Measurements from ENCODE around the gene PATL1. TPM values are rescaled to one million over a fixed set of nuclear protein-coding genes. Genes with fewer than 3 reads are reported as not detected.

PATL1 gene
- total RNA-seq, 1 donor from 2014 or later, result 71.2 TPM

DNA sequence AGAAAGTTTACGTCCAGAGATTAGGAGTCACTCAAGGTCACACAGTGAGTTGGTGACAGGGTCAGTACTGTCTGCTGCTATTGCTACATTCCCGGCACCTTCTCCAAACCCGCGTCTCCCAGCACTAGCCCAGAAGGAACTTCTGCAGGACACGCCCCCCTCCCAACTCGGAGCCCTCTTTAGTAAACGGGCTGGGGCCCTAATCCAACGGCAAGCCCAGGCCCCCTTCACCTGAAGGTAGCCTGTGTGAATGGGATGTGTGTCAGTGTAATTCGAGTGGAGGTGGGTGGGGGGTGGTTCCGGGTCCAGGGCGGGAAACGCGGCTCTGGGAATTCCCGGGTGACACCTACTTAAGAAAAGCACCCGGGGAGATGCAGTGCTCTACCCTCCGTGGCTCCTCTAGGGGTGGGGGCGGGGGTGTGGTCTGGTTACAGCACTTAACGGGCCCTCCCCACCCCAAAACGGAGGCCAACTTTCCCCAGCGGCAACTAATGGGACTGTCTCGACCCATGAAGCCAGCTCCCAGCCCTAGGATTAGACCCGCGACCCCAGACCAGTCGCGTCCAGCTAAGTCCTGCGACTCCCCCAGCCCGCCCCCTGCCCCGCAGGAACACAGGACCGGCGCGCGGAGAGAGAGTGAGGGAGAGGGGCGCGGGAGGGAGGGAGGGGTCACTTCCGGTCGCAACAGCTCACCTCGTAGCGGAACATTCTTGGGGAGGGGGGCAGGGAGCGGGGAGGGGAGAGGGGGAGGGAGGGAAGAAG is 468 bp downstream of the PATL1 start:
- peaks cover 41% of the 10 kb centered on the region for H3K4me1 Mint-ChIP-seq (ENCODE audit: low read depth)
- intact Hi-C loops (cut with micrococcal nuclease), result loop anchor here (2.0 kb wide), 2 partner anchors 190 to 1090 kb away; partner anchors contain the start of gene ZFP91
- H3K9me3 Mint-ChIP-seq, result no peaks in the 10 kb centered on the region
- peak overlapping the region; percentile 88 for H3K4me3 Mint-ChIP-seq (ENCODE audit: low read depth)
- peak overlapping the region; percentile 91 for H3K27ac Mint-ChIP-seq
- H3K36me3 Mint-ChIP-seq (ENCODE audit: low read depth), result peaks cover 42% of the 10 kb centered on the region
- H3K27me3 Mint-ChIP-seq (ENCODE audit: low read depth), result no peaks in the 10 kb centered on the region
- no peak for DNase-seq (ENCODE audit: low spot score)

DNA sequence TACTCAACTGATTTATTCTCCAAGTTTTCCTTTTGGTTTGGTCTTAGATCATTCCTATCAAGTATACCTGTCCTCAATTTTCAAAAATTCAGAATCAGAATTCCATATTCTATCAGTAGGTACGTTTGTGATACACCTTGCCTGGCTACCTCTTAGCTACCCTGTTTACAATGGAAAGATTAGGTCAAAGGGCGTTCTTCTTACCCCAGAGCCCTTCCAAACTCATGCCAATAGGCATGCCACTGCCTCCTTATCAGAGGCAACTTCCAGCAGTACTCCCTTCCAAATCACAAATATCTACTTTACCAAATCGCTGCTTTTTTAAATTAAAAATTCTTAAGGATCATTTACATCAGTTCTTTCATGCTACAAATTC is 1.0 kb downstream of the PATL1 start:
- peak overlapping the region; percentile 88 for H3K4me3 Mint-ChIP-seq (ENCODE audit: low read depth)
- intact Hi-C loops (cut with micrococcal nuclease), result loop anchor here (2.0 kb wide), 2 partner anchors 191 to 1089 kb away; partner anchors contain the start of gene ZFP91
- H3K27ac Mint-ChIP-seq, result peak overlapping the region; percentile 91
- no peaks in the 10 kb centered on the region for H3K27me3 Mint-ChIP-seq (ENCODE audit: low read depth)
- no peak for DNase-seq (ENCODE audit: low spot score)
- no peaks in the 10 kb centered on the region for H3K9me3 Mint-ChIP-seq
- peaks cover 46% of the 10 kb centered on the region for H3K4me1 Mint-ChIP-seq (ENCODE audit: low read depth)
- H3K36me3 Mint-ChIP-seq (ENCODE audit: low read depth), result peaks cover 48% of the 10 kb centered on the region

- Mint-ChIP-seq H3K27ac (peak overlapping the region; percentile 91), H3K36me3 (ENCODE audit: low read depth) (peaks cover 48% of the 10 kb centered on the region), H3K27me3 (ENCODE audit: low read depth) (no peaks in the 10 kb centered on the region), H3K9me3 (no peaks in the 10 kb centered on the region), H3K4me3 (ENCODE audit: low read depth) (peak overlapping the region; percentile 88), H3K4me1 (ENCODE audit: low read depth) (peaks cover 46% of the 10 kb centered on the region)
- DNase-seq (ENCODE audit: low spot score), result no peak
- intact Hi-C loops (cut with micrococcal nuclease), result no loop called here
Observed at GRCh38 chr11:59666969-59667368, 1.9 kb downstream of the PATL1 start.

DNA sequence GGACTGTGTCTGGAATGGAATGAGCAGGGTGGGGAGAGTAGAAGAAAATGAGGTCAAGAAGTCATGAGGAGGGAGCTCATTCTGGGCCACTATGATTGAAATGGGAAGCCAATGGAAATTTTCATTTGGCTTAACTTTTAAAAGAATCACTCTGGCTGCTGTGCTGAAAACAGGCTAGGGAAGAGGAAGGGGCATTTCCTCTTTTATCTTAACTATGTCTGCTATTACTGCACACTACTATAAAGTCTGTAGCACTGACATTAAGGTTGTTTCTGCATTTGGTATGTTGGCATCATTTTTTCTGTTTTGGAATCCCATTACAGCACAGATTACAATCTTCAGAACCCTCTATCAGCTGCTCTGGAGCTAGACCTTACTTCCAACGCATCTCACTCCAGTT is 8.2 kb downstream of the PATL1 start:
- intact Hi-C loops (cut with micrococcal nuclease), result no loop called here
- Mint-ChIP-seq H3K27me3 (ENCODE audit: low read depth) (no peaks in the 10 kb centered on the region), H3K4me3 (ENCODE audit: low read depth) (no peak overlapping the region), H3K4me1 (ENCODE audit: low read depth) (peaks cover 24% of the 10 kb centered on the region), H3K9me3 (no peaks in the 10 kb centered on the region), H3K36me3 (ENCODE audit: low read depth) (peaks cover 77% of the 10 kb centered on the region), H3K27ac (peak overlapping the region; percentile 12)
- DNase-seq (ENCODE audit: low spot score), result no peak

GRCh38 chr11:59659981-59660380 is 8.9 kb downstream of the PATL1 start:
- no peak overlapping the region for H3K27ac Mint-ChIP-seq
- H3K9me3 Mint-ChIP-seq, result no peaks in the 10 kb centered on the region
- no peaks in the 10 kb centered on the region for H3K27me3 Mint-ChIP-seq (ENCODE audit: low read depth)
- H3K4me1 Mint-ChIP-seq (ENCODE audit: low read depth), result peaks cover 24% of the 10 kb centered on the region
- H3K4me3 Mint-ChIP-seq (ENCODE audit: low read depth), result no peak overlapping the region
- intact Hi-C loops (cut with micrococcal nuclease), result no loop called here
- H3K36me3 Mint-ChIP-seq (ENCODE audit: low read depth), result peaks cover 78% of the 10 kb centered on the region
- DNase-seq (ENCODE audit: low spot score), result no peak

DNA sequence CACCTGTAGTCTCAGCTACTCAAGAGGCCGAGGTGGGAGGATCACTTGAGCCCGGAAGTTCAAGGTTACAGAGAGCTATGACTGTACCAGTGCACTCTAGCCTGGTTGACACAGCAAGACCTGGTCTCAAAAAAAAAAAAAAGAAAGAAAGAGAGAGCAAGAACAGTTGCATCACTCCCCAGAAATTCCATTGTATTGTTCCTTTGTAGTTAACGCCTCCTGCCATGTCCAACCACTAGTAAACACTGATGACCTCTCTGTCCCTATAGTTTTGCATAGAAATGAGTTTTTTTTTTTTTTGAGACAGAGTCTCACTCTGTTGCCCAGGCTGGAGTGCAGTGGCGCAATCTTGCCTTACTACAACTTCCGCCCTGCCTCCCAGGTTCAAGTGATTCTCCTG is 10.8 kb downstream of the PATL1 start:
- no peak overlapping the region for H3K27ac Mint-ChIP-seq
- no peaks in the 10 kb centered on the region for H3K27me3 Mint-ChIP-seq (ENCODE audit: low read depth)
- intact Hi-C loops (cut with micrococcal nuclease), result no loop called here
- H3K4me1 Mint-ChIP-seq (ENCODE audit: low read depth), result peaks cover 10% of the 10 kb centered on the region
- peaks cover 72% of the 10 kb centered on the region for H3K36me3 Mint-ChIP-seq (ENCODE audit: low read depth)
- H3K9me3 Mint-ChIP-seq, result no peaks in the 10 kb centered on the region
- H3K4me3 Mint-ChIP-seq (ENCODE audit: low read depth), result no peak overlapping the region
- DNase-seq (ENCODE audit: low spot score), result no peak

DNA sequence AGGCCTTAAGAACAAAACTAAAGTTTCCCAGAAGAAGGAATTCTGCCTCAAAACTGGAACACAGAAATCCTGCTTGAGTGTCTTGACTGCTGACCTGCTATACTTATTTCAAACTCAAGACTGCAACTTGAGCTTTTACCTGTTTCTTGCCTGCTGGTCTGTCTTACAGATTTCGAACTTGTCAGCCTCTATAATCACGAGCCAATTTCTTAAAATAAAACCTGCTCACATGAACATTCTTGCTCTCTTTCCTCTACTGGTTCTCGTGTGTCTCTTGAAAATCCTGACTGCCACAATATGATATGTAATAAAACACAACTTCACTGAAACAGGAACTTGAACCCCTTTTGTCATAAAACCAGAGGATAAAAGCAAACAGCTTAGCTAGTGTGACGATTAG is 13.9 kb downstream of the PATL1 start:
- Mint-ChIP-seq H3K36me3 (ENCODE audit: low read depth) (peaks cover 83% of the 10 kb centered on the region), H3K9me3 (no peaks in the 10 kb centered on the region), H3K4me3 (ENCODE audit: low read depth) (no peak overlapping the region), H3K27ac (no peak overlapping the region), H3K27me3 (ENCODE audit: low read depth) (no peaks in the 10 kb centered on the region), H3K4me1 (ENCODE audit: low read depth) (no peaks in the 10 kb centered on the region)
- intact Hi-C loops (cut with micrococcal nuclease), result no loop called here
- no peak for DNase-seq (ENCODE audit: low spot score)

- H3K4me3 Mint-ChIP-seq (ENCODE audit: low read depth), result no peak overlapping the region
- H3K27ac Mint-ChIP-seq, result no peak overlapping the region
- no peak for DNase-seq (ENCODE audit: low spot score)
- intact Hi-C loops (cut with micrococcal nuclease), result no loop called here
- H3K4me1 Mint-ChIP-seq (ENCODE audit: low read depth), result no peaks in the 10 kb centered on the region
- H3K27me3 Mint-ChIP-seq (ENCODE audit: low read depth), result no peaks in the 10 kb centered on the region
- peaks cover 88% of the 10 kb centered on the region for H3K36me3 Mint-ChIP-seq (ENCODE audit: low read depth)
- no peaks in the 10 kb centered on the region for H3K9me3 Mint-ChIP-seq
Observed at GRCh38 chr11:59647245-59647980, 21.4 kb downstream of the PATL1 start.

DNA sequence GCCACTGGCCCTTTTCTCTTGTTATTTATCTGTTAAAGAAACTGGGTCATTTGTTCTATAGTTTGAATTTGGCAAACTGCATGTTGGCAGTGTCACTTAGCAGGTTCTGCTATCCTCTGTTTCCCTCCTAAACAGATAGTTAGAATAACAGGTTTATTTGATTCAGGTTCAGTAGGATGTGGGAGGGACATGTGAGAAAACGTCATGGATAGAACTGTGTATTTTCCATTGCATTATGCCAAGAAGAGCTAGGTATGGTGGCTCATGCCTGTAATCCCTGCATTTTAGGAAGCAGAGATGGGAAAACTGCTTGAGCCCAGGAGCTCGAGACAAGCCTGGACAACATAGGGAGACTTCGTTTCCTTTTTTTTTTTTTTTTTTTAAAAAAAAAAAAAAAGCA is 24.3 kb downstream of the PATL1 start:
- no peak overlapping the region for H3K4me3 Mint-ChIP-seq (ENCODE audit: low read depth)
- H3K27me3 Mint-ChIP-seq (ENCODE audit: low read depth), result no peaks in the 10 kb centered on the region
- DNase-seq (ENCODE audit: low spot score), result no peak
- H3K27ac Mint-ChIP-seq, result no peak overlapping the region
- H3K36me3 Mint-ChIP-seq (ENCODE audit: low read depth), result peaks cover 78% of the 10 kb centered on the region
- no peaks in the 10 kb centered on the region for H3K4me1 Mint-ChIP-seq (ENCODE audit: low read depth)
- intact Hi-C loops (cut with micrococcal nuclease), result no loop called here
- no peaks in the 10 kb centered on the region for H3K9me3 Mint-ChIP-seq

- H3K9me3 Mint-ChIP-seq, result no peaks in the 10 kb centered on the region
- no peak for DNase-seq (ENCODE audit: low spot score)
- H3K27me3 Mint-ChIP-seq (ENCODE audit: low read depth), result no peaks in the 10 kb centered on the region
- no peak overlapping the region for H3K4me3 Mint-ChIP-seq (ENCODE audit: low read depth)
- no peak overlapping the region for H3K27ac Mint-ChIP-seq
- no peaks in the 10 kb centered on the region for H3K4me1 Mint-ChIP-seq (ENCODE audit: low read depth)
- H3K36me3 Mint-ChIP-seq (ENCODE audit: low read depth), result peaks cover 79% of the 10 kb centered on the region
- intact Hi-C loops (cut with micrococcal nuclease), result no loop called here
Observed at GRCh38 chr11:59643390-59643789, 25.4 kb downstream of the PATL1 start.

DNA sequence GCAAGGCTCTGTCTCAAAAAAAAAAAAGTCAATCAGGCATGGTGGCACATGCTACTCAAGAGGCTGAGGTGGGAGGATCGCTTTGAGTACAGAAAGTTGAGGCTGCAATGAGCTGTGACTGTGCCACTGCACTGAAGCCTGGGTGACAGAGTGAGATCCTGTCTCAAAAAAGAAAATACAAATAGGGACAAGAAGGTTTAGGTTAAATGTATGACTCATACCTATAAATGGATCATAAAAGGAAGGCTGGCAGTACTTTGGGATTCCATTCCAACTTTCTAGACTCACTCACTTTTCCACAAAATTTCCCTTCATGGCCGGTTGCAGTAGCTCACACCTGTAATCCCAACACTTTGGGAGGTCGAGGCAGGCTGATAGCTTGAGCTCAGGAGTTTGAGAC is 27.7 kb downstream of the PATL1 start:
- DNase-seq (ENCODE audit: low spot score), result no peak
- Mint-ChIP-seq H3K36me3 (ENCODE audit: low read depth) (peaks cover 82% of the 10 kb centered on the region), H3K9me3 (no peaks in the 10 kb centered on the region), H3K27me3 (ENCODE audit: low read depth) (no peaks in the 10 kb centered on the region), H3K4me1 (ENCODE audit: low read depth) (no peaks in the 10 kb centered on the region), H3K27ac (no peak overlapping the region), H3K4me3 (ENCODE audit: low read depth) (no peak overlapping the region)
- intact Hi-C loops (cut with micrococcal nuclease), result no loop called here

GRCh38 chr11:59630493-59630892 is 38.3 kb downstream of the PATL1 start:
- no peaks in the 10 kb centered on the region for H3K4me1 Mint-ChIP-seq (ENCODE audit: low read depth)
- no peaks in the 10 kb centered on the region for H3K9me3 Mint-ChIP-seq
- H3K36me3 Mint-ChIP-seq (ENCODE audit: low read depth), result peaks cover 17% of the 10 kb centered on the region
- H3K27me3 Mint-ChIP-seq (ENCODE audit: low read depth), result no peaks in the 10 kb centered on the region
- DNase-seq (ENCODE audit: low spot score), result no peak
- no peak overlapping the region for H3K4me3 Mint-ChIP-seq (ENCODE audit: low read depth)
- no peak overlapping the region for H3K27ac Mint-ChIP-seq
- intact Hi-C loops (cut with micrococcal nuclease), result no loop called here

DNA sequence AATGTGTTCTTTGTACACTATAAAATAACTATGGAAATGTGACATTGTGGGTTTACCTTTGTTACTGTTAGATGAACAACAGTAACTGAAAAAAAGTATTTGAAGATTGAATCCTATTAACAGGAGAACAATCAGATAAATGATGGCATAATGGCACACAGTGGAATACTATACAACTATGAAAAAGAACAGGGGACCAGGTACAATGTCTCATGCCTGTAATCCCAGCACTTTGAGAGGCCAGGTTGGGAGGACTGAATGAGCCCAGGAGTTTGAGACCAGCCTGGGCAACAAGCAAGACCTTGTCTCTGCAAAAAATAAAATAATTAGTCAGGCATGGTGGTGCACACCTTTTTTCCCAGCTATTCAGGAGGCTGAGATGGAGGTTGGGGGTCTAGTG is 38.8 kb downstream of the PATL1 start:
- intact Hi-C loops (cut with micrococcal nuclease), result no loop called here
- Mint-ChIP-seq H3K9me3 (no peaks in the 10 kb centered on the region), H3K36me3 (ENCODE audit: low read depth) (peaks cover 12% of the 10 kb centered on the region), H3K4me3 (ENCODE audit: low read depth) (no peak overlapping the region), H3K27me3 (ENCODE audit: low read depth) (no peaks in the 10 kb centered on the region), H3K4me1 (ENCODE audit: low read depth) (no peaks in the 10 kb centered on the region), H3K27ac (no peak overlapping the region)
- DNase-seq (ENCODE audit: low spot score), result no peak
